ELF-1 (cell line): ENCODE results near the gene SNX32.
A peak's percentile ranks its signal among the peaks of the same experiment; 100 is the strongest.

Experiments used
- DNase-seq: peaks from one replicate; pipeline ENCODE4 v3.0.0-alpha.2; 2016; ENCODE audit warnings: low read depth, low spot score

Gene SNX32

GRCh38 chr11:65899356-65900124 is 65.8 kb downstream of the SNX32 start:
- peak; percentile 70 for DNase-seq

DNA sequence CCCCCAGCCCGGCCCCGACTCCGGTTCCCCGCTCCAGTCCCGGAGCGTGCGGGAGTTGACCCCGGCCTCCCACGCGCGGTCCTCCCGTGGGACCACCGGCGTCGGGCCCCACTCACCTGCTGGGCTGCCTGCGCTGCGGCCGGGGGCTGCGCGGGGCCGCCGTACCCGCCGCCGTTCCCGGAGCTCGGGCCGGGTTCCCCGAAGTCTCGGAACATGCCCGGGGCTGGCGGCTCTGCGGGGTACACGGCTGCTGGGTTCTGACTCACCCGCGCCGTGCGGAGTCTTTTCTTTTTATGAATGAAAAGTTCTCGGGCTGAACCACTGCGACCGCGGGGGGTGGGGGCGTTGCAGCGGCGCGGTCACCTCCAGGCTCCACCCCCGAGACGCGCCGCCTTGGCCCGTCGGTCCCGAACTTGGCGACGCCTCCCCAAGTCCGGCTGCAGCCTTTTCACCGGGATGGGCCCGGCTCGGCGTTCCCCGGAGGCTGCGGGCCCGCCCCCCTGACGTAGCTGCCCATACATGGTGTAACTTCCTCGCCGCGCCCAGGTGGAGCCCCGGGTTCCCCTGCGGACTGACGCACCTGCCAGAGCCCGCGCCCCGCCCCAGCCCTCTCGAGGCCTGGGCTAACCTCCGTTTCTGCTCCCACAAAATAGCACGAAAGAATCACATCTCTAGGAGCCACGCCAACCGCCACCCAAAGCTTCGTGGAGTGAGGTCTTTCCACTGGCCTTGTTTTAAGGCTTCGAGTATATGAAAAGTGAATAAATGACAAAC is 66.5 kb downstream of the SNX32 start, which contains the start of gene FOSL1:
TSS of gene FOSL1 (minus strand) at position 264 of the 774 bp plus-strand sequence. CDS start at position 215, 49 bp downstream.
- DNase-seq, result peak; percentile 90

GRCh38 chr11:65900899-65901180 is 67.1 kb downstream of the SNX32 start:
- no peak for DNase-seq

DNA sequence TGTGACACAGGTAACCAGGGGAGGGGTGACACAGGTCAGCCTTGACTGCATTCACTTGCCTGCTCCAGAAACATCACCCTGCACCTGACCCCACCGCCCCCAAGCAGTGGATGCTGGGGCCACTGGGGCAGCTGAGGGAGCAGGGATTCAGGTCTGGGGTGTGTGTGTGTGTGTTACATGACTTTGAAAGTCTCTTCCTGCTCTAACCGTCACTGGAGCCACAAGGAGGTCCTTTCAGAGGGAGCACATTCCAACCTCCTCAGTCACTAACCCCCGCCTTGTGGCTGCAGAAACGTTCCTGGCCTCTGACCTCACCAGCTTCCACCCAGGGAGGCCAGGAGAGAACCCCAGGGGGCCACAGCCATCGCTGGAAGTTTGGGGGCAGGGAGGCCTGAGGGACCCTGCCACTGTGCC is 69.3 kb downstream of the SNX32 start:
- peak; percentile 78 for DNase-seq
